Ovary (tissue), 3 donors: ENCODE measurements around the gene IL24.

ENCODE experiments used
- EP300 ChIP-seq: sonication (generic); formaldehyde crosslinking; IDR thresholded peaks from one replicate; pipeline ENCODE4 v1.6.1; 2017; ENCODE audit warnings: antibody characterized with exemption
- TF ChIP-seq, protein P1 (sequence below), 3 donors: fragments of 450-650 bp in 2 of 3; fragments of 200-600 bp in 1 of 3; IDR thresholded peaks; one replicate each; pipeline versions ENCODE4 v1.5.1 to v1.8.0; 2016 to 2022; ENCODE audit warnings: antibody characterized with exemption in 3 of 3, mild to moderate bottlenecking in 1 of 3
- donor health status: DM: no; HTN: no; CAD: no.

DNA sequence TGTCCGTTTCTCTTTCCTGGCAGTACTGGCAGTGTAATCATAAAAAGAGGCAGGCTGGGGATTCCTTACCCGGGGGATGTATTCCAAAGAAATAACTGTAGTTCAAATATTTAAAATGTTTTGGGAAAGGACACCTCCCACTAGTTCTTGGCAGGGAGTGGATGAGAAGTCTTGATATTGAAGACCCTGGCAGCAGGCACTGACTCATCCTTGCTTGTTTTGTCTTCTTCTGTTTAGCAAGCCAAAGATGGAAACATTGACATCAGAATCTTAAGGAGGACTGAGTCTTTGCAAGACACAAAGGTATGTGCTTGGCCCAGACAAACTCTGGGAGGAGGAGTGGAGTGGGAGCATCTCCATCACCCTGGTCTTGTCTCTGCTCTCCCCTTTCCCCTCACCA lies 31.2 kb upstream of the IL24 start:
- TF ChIP-seq, protein P1, sequence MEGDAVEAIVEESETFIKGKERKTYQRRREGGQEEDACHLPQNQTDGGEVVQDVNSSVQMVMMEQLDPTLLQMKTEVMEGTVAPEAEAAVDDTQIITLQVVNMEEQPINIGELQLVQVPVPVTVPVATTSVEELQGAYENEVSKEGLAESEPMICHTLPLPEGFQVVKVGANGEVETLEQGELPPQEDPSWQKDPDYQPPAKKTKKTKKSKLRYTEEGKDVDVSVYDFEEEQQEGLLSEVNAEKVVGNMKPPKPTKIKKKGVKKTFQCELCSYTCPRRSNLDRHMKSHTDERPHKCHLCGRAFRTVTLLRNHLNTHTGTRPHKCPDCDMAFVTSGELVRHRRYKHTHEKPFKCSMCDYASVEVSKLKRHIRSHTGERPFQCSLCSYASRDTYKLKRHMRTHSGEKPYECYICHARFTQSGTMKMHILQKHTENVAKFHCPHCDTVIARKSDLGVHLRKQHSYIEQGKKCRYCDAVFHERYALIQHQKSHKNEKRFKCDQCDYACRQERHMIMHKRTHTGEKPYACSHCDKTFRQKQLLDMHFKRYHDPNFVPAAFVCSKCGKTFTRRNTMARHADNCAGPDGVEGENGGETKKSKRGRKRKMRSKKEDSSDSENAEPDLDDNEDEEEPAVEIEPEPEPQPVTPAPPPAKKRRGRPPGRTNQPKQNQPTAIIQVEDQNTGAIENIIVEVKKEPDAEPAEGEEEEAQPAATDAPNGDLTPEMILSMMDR (IDR thresholded peaks at IDR 0.05): no peak
- TF ChIP-seq EP300: no peak
